ENCODE data around the gene CFAP91.

The CFAP91 gene

GRCh38 chr3:119745942-119746341 is 43.1 kb downstream of the CFAP91 start:
- DNase-seq: no peak

- DNase-seq: no peak
Measured at GRCh38 chr3:119746423-119746822, 43.6 kb downstream of the CFAP91 start.

DNA sequence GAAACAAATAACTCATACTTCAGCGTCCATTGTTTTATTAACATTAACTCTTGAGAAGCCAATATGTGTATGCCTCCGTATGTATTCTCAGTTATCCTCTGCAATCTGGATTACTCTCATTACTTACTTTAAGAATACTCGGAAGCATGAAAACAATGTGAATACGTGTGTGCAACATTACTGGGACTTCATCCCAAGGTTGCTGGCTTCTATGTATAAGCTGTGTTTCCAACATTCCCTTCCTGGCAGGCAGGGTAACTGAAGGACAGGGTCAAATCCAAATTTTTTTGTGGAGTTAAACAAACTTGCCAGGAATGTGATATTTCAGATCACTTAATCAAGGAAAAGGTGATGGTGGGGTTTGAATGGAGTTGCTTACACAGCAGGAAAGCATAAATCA is 44.5 kb downstream of the CFAP91 start:
- no peak for DNase-seq

DNA sequence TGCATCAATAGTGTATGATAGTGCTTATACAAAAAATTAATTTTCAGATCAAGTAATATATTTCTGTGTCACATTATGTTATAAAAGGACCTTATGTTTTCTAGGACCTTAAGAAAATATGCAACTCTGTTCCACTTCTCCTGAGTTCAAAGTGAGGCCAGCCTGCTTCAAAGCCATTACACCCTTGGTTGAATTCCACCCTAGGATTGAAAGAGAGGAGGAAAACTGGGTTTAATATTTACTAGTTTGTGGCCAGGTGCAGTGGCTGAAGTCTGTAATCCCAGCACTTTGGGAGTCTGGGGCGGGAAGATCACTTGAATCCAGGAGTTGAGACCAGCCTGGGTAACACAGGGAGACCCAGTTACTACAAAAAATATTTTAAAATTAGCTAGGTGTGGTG is 46.2 kb downstream of the CFAP91 start:
- DNase-seq: no peak

DNA sequence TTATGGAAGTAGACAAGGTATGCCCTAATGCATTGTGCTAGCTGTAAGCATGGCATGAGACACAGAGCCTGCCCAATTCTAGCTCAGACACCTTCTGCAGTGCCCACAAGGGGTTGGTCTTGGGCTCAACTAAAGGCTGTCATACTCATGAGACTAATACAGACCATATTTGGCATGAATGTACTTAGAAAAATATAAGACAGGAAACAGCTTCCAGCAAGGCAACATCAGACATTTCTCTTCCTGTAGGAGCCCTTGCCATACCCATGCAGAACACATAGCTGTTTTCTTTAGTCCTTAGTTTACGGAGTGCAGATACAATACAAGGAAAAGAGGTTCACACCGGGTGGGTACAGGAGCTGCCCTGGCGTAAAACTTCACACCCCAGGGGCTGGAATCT is 48.6 kb downstream of the CFAP91 start:
- DNase-seq: no peak

Measured in COR-L47 (cell line).